Measurements from ENCODE around the gene ATP1B4.
A peak's percentile ranks its signal among the peaks of the same experiment; 100 is the strongest.

Gene ATP1B4

DNA sequence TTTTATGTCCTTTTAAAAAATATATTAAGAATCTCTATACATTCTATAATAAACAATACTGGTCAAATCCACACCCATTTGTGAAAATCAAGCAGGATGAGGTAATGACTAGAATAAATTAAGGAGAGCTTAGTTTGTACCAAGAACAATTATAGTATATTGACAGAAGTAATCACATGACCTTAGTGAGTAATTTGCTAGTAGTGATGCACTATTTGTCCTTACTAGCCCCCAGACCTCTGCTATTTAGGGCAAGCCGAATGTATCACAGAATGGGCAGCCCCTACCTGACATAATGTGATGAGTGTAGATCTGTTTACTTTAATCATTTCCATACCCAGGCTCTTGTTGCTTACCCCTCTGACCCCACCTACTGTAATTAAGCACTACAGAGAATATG lies 15.8 kb downstream of the ATP1B4 start:
- TF ChIP-seq, protein P1, sequence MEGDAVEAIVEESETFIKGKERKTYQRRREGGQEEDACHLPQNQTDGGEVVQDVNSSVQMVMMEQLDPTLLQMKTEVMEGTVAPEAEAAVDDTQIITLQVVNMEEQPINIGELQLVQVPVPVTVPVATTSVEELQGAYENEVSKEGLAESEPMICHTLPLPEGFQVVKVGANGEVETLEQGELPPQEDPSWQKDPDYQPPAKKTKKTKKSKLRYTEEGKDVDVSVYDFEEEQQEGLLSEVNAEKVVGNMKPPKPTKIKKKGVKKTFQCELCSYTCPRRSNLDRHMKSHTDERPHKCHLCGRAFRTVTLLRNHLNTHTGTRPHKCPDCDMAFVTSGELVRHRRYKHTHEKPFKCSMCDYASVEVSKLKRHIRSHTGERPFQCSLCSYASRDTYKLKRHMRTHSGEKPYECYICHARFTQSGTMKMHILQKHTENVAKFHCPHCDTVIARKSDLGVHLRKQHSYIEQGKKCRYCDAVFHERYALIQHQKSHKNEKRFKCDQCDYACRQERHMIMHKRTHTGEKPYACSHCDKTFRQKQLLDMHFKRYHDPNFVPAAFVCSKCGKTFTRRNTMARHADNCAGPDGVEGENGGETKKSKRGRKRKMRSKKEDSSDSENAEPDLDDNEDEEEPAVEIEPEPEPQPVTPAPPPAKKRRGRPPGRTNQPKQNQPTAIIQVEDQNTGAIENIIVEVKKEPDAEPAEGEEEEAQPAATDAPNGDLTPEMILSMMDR (IDR thresholded peaks at IDR 0.05): no peak
- no peak for TF ChIP-seq ZFX (IDR thresholded peaks at IDR 0.05; ENCODE audit: borderline replicate concordance)
- no peak overlapping the region for H3K27ac ChIP-seq

DNA sequence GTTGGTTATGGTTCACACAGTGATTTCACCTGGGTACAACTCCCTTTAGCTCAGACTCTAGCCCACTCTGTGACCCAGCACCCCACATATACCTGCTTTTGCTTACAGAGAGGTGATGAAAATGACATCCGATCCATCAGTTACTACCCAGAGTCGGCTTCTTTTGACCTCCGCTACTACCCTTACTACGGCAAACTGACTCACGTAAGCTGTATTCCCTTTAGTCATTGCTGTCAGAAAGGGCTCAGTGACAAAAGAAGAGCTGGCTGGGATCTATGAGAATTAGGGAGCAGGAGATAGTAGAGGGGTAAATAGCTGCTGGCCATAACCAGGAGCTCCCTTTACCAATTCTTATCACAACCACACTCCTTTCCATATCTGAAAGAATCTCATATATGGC lies 16.7 kb downstream of the ATP1B4 start:
- no peak overlapping the region for H3K27ac ChIP-seq
- TF ChIP-seq, protein P1 (IDR thresholded peaks at IDR 0.05): no peak
- TF ChIP-seq ZFX (IDR thresholded peaks at IDR 0.05; ENCODE audit: borderline replicate concordance): no peak

DNA sequence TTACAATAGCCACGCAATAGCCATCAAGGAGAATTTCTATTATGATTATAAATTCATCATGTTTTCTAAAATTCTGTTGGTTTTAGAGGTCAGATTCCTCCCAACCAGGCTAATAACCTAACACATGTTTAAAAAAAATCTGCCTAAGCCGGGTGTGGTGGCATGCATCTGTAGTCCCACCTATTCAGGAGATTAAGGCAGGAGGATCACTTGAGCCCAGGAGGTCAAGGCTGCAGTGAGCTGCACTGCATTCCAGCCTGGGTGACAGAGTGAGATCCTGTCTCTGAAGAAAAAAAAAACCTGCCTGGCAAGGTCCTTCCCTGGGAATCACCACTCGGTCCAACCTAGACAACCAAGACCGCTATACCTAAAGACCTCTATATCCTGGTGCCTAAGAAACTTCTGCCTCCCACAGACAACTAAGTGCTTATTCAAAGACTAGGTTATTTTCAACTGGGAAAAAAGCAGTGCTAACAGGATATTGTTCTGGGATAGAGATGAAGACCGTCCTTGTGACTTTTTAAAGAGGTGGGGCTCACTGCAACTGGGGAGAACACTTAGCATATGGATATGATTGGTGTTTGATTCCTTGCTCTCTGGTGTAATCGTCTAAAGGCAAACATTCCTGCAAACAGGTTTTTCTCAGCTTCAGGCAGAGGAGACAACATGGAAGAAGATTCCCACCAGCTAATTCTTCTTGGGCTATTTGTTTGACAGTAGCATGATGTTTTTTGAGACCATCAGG lies 18.2 kb downstream of the ATP1B4 start:
- TF ChIP-seq, protein P1 (IDR thresholded peaks at IDR 0.05): no peak
- no peak for TF ChIP-seq ZFX (IDR thresholded peaks at IDR 0.05; ENCODE audit: borderline replicate concordance)
- H3K27ac ChIP-seq: no peak overlapping the region

DNA sequence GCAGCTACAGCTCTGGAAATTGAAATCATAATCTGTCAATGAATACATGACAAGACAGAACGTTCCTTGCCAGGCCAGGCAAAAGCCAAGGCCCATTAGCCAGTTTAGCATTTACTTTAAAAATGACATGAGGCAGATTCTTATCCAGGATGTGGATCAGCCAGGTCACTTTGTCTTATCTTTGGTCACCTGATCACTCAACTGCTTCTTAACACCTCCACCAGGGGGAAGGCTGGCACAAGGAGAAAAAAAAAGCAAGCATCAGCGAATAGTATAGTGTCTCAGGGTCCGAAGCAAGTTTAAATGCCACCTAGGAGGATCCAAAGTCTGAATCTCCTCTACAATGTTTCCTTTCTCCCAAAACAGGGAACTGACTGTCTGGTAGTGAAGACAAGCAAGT lies 18.8 kb downstream of the ATP1B4 start:
- TF ChIP-seq, protein P1 (IDR thresholded peaks at IDR 0.05): peak; percentile 54
- no peak for TF ChIP-seq ZFX (IDR thresholded peaks at IDR 0.05; ENCODE audit: borderline replicate concordance)
- H3K27ac ChIP-seq: no peak overlapping the region

DNA sequence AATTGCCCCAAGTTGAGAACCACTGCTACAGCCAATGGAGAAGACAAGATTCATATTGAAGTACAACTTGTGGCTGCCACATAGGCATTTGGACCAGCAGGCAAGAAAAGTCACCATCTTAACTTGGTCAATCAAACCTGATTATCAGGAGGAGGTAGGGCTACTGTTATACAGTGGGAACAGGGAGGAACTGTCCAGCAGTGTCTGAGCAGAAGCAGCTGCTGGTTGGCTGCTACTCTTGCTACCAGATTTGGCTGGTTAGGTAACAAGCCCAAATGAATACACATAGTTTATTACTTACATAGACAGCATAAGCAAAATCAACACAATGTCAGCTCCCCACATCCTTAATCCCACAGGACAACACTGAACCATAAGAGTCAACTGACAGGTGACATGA lies 39.4 kb downstream of the ATP1B4 start:
- H3K27ac ChIP-seq: no peak overlapping the region
- TF ChIP-seq, protein P1 (IDR thresholded peaks at IDR 0.05): no peak
- no peak for TF ChIP-seq ZFX (IDR thresholded peaks at IDR 0.05; ENCODE audit: borderline replicate concordance)

DNA sequence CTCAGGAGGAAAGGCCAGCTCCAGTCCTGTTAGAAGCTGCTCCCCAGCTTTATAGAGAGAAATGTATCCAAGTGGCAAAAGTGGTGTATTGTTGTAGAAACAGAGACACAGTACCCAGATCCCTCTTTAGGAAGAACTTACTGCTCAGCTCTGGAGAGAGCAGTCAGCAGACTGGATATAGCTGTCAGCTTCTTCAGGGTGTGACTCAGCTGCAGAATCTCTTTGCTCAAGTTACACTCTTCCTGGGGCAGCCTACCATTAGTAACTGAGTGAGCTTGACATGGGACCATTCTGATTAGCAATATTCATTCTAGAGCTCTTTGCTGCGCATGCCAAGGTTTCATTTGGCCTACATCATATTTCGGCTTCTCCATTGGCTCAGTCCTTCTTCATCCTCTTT lies 40.5 kb downstream of the ATP1B4 start:
- H3K27ac ChIP-seq: no peak overlapping the region
- TF ChIP-seq ZFX (IDR thresholded peaks at IDR 0.05; ENCODE audit: borderline replicate concordance): no peak
- TF ChIP-seq, protein P1 (IDR thresholded peaks at IDR 0.05): no peak

DNA sequence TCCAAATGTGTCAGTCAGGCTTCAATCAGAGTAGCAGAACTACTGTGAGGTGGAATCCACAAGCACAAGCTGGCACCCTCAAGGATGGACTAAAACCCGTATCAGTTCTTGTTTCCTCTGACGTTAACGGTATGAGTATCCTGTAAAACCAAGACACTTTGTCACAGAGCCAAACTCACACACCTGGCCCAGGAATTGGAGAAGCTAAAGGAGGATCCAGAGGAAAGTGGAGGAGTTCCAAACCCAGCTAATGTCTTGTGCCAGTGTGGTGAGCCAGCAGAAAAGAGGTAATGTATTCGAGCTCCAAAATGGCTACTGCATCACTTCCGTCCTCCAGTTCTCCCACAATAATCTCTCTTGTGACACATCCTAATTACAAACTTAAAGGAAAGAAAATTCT lies 44.7 kb downstream of the ATP1B4 start:
- H3K27ac ChIP-seq: no peak overlapping the region
- TF ChIP-seq, protein P1 (IDR thresholded peaks at IDR 0.05): no peak
- TF ChIP-seq ZFX (IDR thresholded peaks at IDR 0.05; ENCODE audit: borderline replicate concordance): no peak
